ENCODE data around the gene OCEL1. TPM values are rescaled to one million over a fixed set of nuclear protein-coding genes. Genes with fewer than 3 reads are reported as not detected.
A peak's percentile ranks its signal among the peaks of the same experiment; 100 is the strongest.

Gene OCEL1
- total and polyA plus RNA-seq, 8 donors = 4.7 to 43.2 (median 10.9) TPM

GRCh38 chr19:17254636-17255035 is 28.6 kb downstream of the OCEL1 start:
- Histone ChIP-seq H3K4me3 (no peak overlapping the region), H3K36me3 (no peaks in the 10 kb centered on the region), H3K9me3 (peaks cover 0 to 7% (median 3%) of the 10 kb centered on the region in 4 donors), H3K4me1 (peaks cover 0 to 5% (median 0%) of the 10 kb centered on the region in 4 donors), H3K27me3 (no peaks in the 10 kb centered on the region), H3K27ac (no peak overlapping the region)
- intact Hi-C loops (cut with DNase I; ENCODE audit: low total_unique reads) = no loop called here
- DNase-seq = no peak
- TF ChIP-seq POLR2AphosphoS5 (IDR thresholded peaks at IDR 0.05) (no peak), EP300 (IDR thresholded peaks at IDR 0.05) (no peak), POLR2A (IDR thresholded peaks at IDR 0.05) (no peak)
- TF ChIP-seq, protein P1, sequence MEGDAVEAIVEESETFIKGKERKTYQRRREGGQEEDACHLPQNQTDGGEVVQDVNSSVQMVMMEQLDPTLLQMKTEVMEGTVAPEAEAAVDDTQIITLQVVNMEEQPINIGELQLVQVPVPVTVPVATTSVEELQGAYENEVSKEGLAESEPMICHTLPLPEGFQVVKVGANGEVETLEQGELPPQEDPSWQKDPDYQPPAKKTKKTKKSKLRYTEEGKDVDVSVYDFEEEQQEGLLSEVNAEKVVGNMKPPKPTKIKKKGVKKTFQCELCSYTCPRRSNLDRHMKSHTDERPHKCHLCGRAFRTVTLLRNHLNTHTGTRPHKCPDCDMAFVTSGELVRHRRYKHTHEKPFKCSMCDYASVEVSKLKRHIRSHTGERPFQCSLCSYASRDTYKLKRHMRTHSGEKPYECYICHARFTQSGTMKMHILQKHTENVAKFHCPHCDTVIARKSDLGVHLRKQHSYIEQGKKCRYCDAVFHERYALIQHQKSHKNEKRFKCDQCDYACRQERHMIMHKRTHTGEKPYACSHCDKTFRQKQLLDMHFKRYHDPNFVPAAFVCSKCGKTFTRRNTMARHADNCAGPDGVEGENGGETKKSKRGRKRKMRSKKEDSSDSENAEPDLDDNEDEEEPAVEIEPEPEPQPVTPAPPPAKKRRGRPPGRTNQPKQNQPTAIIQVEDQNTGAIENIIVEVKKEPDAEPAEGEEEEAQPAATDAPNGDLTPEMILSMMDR (IDR thresholded peaks at IDR 0.05) = no peak
- 72 to 81% (median 78%) methylated on average over 10 of the region's 10 CpGs for WGBS, 5 donors

- TF ChIP-seq EP300 (IDR thresholded peaks at IDR 0.05) (no peak), POLR2A (IDR thresholded peaks at IDR 0.05) (no peak), POLR2AphosphoS5 (IDR thresholded peaks at IDR 0.05) (no peak)
- TF ChIP-seq, protein P1 (IDR thresholded peaks at IDR 0.05) = no peak
- H3K4me3 ChIP-seq = no peak overlapping the region
- peak in 1 of 2 donors; percentile 36 for DNase-seq
- H3K27me3 ChIP-seq = no peaks in the 10 kb centered on the region
- intact Hi-C loops (cut with DNase I; ENCODE audit: low total_unique reads) = no loop called here
- H3K27ac ChIP-seq = peak overlapping the region in 1 of 5 donors; percentile 4
- no peaks in the 10 kb centered on the region for H3K4me1 ChIP-seq
- peaks cover 0 to 9% (median 4%) of the 10 kb centered on the region in 4 donors for H3K9me3 ChIP-seq
- no peaks in the 10 kb centered on the region for H3K36me3 ChIP-seq
- 35 to 58% (median 56%) methylated on average over 17 to 18 of the region's 18 CpGs for WGBS, 5 donors
Observed at GRCh38 chr19:17255150-17255621, 29.2 kb downstream of the OCEL1 start.

- Histone ChIP-seq H3K9me3 (peaks cover 0 to 9% (median 4%) of the 10 kb centered on the region in 4 donors), H3K4me1 (peaks cover 0 to 5% (median 0%) of the 10 kb centered on the region in 4 donors), H3K27me3 (no peaks in the 10 kb centered on the region), H3K27ac (no peak overlapping the region), H3K4me3 (no peak overlapping the region), H3K36me3 (no peaks in the 10 kb centered on the region)
- 82 to 92% (median 83%) methylated on average over 3 of the region's 3 CpGs for WGBS, 5 donors
- TF ChIP-seq POLR2AphosphoS5 (IDR thresholded peaks at IDR 0.05) = no peak
- TF ChIP-seq EP300 (IDR thresholded peaks at IDR 0.05) = no peak
- TF ChIP-seq, protein P1 (IDR thresholded peaks at IDR 0.05) = no peak
- TF ChIP-seq POLR2A (IDR thresholded peaks at IDR 0.05) = no peak
- no peak for DNase-seq
- intact Hi-C loops (cut with DNase I; ENCODE audit: low total_unique reads) = no loop called here
Observed at GRCh38 chr19:17256130-17256529, 30.1 kb downstream of the OCEL1 start.

DNA sequence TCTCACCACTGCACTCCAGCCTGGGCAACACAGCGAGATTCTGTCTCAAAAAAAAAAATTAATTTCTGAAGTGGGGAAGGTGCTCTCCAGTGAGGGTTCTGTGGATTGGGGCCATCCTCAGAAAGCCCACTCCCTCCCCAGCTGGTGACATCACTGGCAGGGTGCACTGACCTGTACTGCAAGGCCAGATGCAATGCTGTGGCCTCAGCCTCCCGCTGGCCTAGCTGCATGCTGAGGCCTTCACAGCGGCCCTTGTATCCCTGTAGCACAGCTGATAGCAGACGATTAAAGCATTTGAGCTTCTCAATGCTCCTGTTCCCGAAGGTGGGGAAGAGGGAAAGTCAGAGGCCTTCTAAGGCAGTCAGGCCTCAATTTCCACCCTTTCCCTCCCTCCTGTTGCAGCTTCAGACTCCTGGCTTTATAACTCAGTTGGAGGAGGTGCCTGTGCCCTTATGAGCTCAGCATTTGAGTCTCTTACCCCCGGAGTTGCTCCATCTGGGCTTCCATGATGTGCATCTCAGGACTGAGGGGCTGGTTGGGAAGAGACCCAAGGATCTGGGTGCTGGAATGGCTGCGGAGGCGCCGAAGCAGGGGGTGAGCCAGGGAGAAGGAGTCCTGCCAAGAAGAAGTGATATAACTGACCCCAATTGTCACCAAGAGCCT is 33.2 kb downstream of the OCEL1 start:
- Histone ChIP-seq H3K27me3 (no peaks in the 10 kb centered on the region), H3K4me1 (peaks cover 0 to 5% (median 0%) of the 10 kb centered on the region in 4 donors), H3K27ac (no peak overlapping the region), H3K9me3 (peaks cover 0 to 9% (median 4%) of the 10 kb centered on the region in 4 donors), H3K36me3 (no peaks in the 10 kb centered on the region), H3K4me3 (no peak overlapping the region)
- intact Hi-C loops (cut with DNase I; ENCODE audit: low total_unique reads) = no loop called here
- 91 to 95% (median 92%) methylated on average over 7 to 9 of the region's 9 CpGs for WGBS, 5 donors
- DNase-seq = no peak
- TF ChIP-seq, protein P1 (IDR thresholded peaks at IDR 0.05) = no peak
- TF ChIP-seq POLR2AphosphoS5 (IDR thresholded peaks at IDR 0.05) (no peak), POLR2A (IDR thresholded peaks at IDR 0.05) (no peak)

Data from stomach (tissue), 9 donors.